Measurements from ENCODE around the gene PPFIBP1.
"Not testable (repeated sequence)": the region's sequence is repeated elsewhere in the genome, so short reads cannot be mapped to it uniquely, and the experiment has no call there.

PPFIBP1 gene

GRCh38 chr12:27598866-27599265 is 74.9 kb downstream of the PPFIBP1 start:
- DNase-seq: not testable (repeated sequence)

GRCh38 chr12:27601056-27601828 is 77.2 kb downstream of the PPFIBP1 start:
- not testable (repeated sequence) for DNase-seq

GRCh38 chr12:27602516-27602915 is 78.5 kb downstream of the PPFIBP1 start:
- DNase-seq: no peak

GRCh38 chr12:27604431-27604830 is 80.4 kb downstream of the PPFIBP1 start:
- no peak for DNase-seq

GRCh38 chr12:27606986-27607385 is 83.0 kb downstream of the PPFIBP1 start:
- no peak for DNase-seq

GRCh38 chr12:27607591-27607990 is 83.6 kb downstream of the PPFIBP1 start:
- DNase-seq: no peak

GRCh38 chr12:27608890-27609289 is 84.9 kb downstream of the PPFIBP1 start:
- DNase-seq: no peak

- DNase-seq: no peak
Measured at GRCh38 chr12:27610374-27610773, 86.4 kb downstream of the PPFIBP1 start.

- no peak for DNase-seq
Measured at GRCh38 chr12:27614386-27614785, 90.4 kb downstream of the PPFIBP1 start.

- DNase-seq: no peak
Measured at GRCh38 chr12:27614866-27615265, 90.9 kb downstream of the PPFIBP1 start.

GRCh38 chr12:27615331-27615891 is 91.4 kb downstream of the PPFIBP1 start:
- DNase-seq: no peak

GRCh38 chr12:27616356-27617142 is 92.5 kb downstream of the PPFIBP1 start:
- DNase-seq: no peak

- DNase-seq: no peak
Measured at GRCh38 chr12:27618836-27619235, 94.8 kb downstream of the PPFIBP1 start.

GRCh38 chr12:27619308-27619707 is 95.3 kb downstream of the PPFIBP1 start:
- no peak for DNase-seq

GRCh38 chr12:27620121-27620520 is 96.1 kb downstream of the PPFIBP1 start:
- no peak for DNase-seq

GRCh38 chr12:27622436-27623195 is 98.6 kb downstream of the PPFIBP1 start:
- DNase-seq: no peak

- DNase-seq: no peak
Measured at GRCh38 chr12:27623645-27624044, 99.6 kb downstream of the PPFIBP1 start.

GRCh38 chr12:27624586-27624985 is 100.6 kb downstream of the PPFIBP1 start:
- no peak for DNase-seq

- no peak for DNase-seq
Measured at GRCh38 chr12:27627123-27627852, 103.3 kb downstream of the PPFIBP1 start.

- DNase-seq: not testable (repeated sequence)
Measured at GRCh38 chr12:27627853-27628469, 104.0 kb downstream of the PPFIBP1 start.

- DNase-seq: not testable (repeated sequence)
Measured at GRCh38 chr12:27630219-27630618, 106.2 kb downstream of the PPFIBP1 start.

GRCh38 chr12:27631365-27631764 is 107.4 kb downstream of the PPFIBP1 start:
- no peak for DNase-seq

Measured in NCI-H1694 treated with DMSO at 0.1 percent for 48 hours (cell line).